Psoas muscle (tissue), 8 donors: ENCODE data around the gene PTPRG. TPM values are rescaled to one million over a fixed set of nuclear protein-coding genes. Genes with fewer than 3 reads are reported as not detected.

Source experiments
- ATAC-seq, 4 donors: fragments of 200-7000 bp; cut with Tn5 transposase; one replicate each; pipeline ENCODE4 v1.9.1; 2020; ENCODE audit warnings: moderate library complexity in 3 of 4, mild to moderate bottlenecking in 2 of 4
- DNase-seq, 2 donors: peaks; one replicate each; pipeline ENCODE4 v3.0.0-alpha.2; 2020
- H3K27ac ChIP-seq: fragments of 200-600 bp; one replicate; pipeline ENCODE4 v1.8.0; 2022
- H3K27me3 ChIP-seq, 3 donors: fragments of 200-600 bp in 1 of 3; one replicate each; pipeline versions ENCODE4 v1.6.1 to v1.8.0; 2013 to 2022; ENCODE audit warnings: low read length in 2 of 3, mild to moderate bottlenecking in 2 of 3, moderate library complexity in 1 of 3; ENCODE audit not compliant: insufficient read depth in 3 of 3
- H3K36me3 ChIP-seq, 2 donors: fragments of 200-600 bp in 1 of 2; one replicate each; pipeline versions ENCODE4 v1.6.1 to v1.8.0; 2013 to 2022; ENCODE audit warnings: low read depth in 1 of 2, mild to moderate bottlenecking in 1 of 2, moderate library complexity in 1 of 2; ENCODE audit not compliant: insufficient read depth in 1 of 2
- H3K4me1 ChIP-seq: fragments of 200-600 bp; one replicate; pipeline ENCODE4 v1.8.0; 2022
- H3K4me3 ChIP-seq: fragments of 200-600 bp; one replicate; pipeline ENCODE4 v1.8.0; 2022; ENCODE audit warnings: mild to moderate bottlenecking
- H3K9me3 ChIP-seq: fragments of 200-600 bp; one replicate; pipeline ENCODE4 v1.8.0; 2022
- WGBS, 3 donors: extraction: QIAGEN DNeasy Blood & Tissue Kit; methylation state at CpG; one replicate each; pipeline versions ENCODE4 v1.1.6 to v1.1.7; 2013; 5-methylcytosine and 5-hydroxymethylcytosine counted together
- intact Hi-C, 2 donors: fragments of 100-400 bp; cut with DNase I; formaldehyde crosslinking; loops; one replicate each; pipeline versions ENCODE4 v1.11.0 to v1.14.2; 2022
- long read RNA-seq, 2 donors: library from polyadenylated mRNA; unstranded; transcript quantifications; one replicate each; pipeline ENCODE4 v2.0.0, GENCODE V29; 2021
- polyA plus RNA-seq, 3 donors: library from polyadenylated mRNA; stranded (reverse); fragments of 200-250 nt; gene quantifications; one replicate each; pipeline ENCODE4 v1.2.3, GENCODE V29; 2013
- total RNA-seq, 4 donors: library from RNA; stranded (reverse); fragmentation: NEBNext Ultra II Directional in 2 of 4; extraction: Animal tissue kit (Norgen Biotek cat#: 25700) in 2 of 4; gene quantifications; one replicate each; pipeline versions ENCODE4 v1.2.1 to v1.2.4, GENCODE V29; 2021 to 2023
- TF ChIP-seq, protein P1 (sequence below): fragments of 200-600 bp; IDR thresholded peaks from one replicate; pipeline ENCODE4 v1.8.0; 2022; ENCODE audit warnings: antibody characterized with exemption
- donor health status: healthy with polysubstance abuse.
- donor health status: DM: no; HTN: no; CAD: no; lungs with moderate emphysema.
- donor health status: Bipolar disorder and iron deficiency.
- donor health status: healthy.
- donor health status: DM: yes; HTN: yes; CAD: no.
- donor health status: DM: no; HTN: no; CAD: no.
- donor health status: DM: no; HTN: no; CAD: no.
- donor health status: DM: yes; HTN: yes; CAD: no.

PTPRG gene
- total RNA-seq: 10 to 100 TPM; 12.6 to 29.5 (median 18.6) TPM
- 10 to 100 TPM in 1 of 3 donors, 1 to 10 TPM in 2; 4.5 to 10.8 (median 5.3) TPM for polyA plus RNA-seq
- long read RNA-seq, donor 1, partial matches to known transcripts: 2 of 4 reads
- long read RNA-seq, donor 1, other reads (novel, unspliced or antisense): 2 of 4 reads
- long read RNA-seq, donor 2, partial matches to known transcripts: 7 of 15 reads
- long read RNA-seq, donor 2, other reads (novel, unspliced or antisense): 8 of 15 reads

DNA sequence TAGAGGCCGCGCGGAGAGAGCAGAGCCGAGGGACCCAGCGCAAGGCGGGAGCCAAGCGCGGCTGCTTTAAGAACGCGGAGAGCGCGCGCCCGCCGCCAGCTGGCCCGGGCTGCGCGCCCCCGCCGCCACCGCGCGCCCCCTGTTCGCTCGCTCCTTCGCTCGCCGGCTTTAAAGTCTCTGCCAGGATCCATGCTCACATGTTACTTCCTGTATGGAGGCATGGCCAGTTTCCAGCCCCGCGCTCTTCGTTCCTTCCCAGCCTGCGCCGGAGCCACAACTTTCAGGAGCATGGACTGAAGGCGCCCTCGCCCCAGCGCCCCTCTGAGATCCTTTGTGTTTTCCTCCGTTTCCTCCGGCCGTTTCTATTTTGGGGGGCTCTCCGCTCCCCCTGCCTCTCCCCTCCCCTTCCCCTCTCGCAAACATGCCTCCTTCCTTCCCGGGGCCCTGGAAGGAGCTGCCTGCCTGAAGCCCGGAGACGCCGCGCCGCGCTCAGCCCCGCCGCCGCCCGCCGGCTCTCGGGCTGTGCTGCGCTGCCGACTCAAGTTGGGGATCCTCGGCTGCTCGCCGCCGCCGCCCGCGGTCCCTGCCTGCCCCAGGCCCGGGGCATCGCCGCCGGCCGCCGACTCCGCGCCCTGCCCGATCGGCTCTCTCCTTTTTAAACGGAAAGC is at the start of gene PTPRG:
Gene PTPRG (plus strand): TSS at position 198 of the 668 bp plus-strand sequence. CDS start 717 bp downstream, outside the sequence.
- ATAC-seq (peak; percentile 83 to 88 (median 86)), DNase-seq (peak; percentile 89 to 95)
- peak within 1 kb of the TSS; percentile 96 for H3K4me3 ChIP-seq
- peaks cover 18% of the 10 kb centered on the region for H3K9me3 ChIP-seq
- H3K4me1 ChIP-seq: peaks cover 10% of the 10 kb centered on the region
- TF ChIP-seq, protein P1, sequence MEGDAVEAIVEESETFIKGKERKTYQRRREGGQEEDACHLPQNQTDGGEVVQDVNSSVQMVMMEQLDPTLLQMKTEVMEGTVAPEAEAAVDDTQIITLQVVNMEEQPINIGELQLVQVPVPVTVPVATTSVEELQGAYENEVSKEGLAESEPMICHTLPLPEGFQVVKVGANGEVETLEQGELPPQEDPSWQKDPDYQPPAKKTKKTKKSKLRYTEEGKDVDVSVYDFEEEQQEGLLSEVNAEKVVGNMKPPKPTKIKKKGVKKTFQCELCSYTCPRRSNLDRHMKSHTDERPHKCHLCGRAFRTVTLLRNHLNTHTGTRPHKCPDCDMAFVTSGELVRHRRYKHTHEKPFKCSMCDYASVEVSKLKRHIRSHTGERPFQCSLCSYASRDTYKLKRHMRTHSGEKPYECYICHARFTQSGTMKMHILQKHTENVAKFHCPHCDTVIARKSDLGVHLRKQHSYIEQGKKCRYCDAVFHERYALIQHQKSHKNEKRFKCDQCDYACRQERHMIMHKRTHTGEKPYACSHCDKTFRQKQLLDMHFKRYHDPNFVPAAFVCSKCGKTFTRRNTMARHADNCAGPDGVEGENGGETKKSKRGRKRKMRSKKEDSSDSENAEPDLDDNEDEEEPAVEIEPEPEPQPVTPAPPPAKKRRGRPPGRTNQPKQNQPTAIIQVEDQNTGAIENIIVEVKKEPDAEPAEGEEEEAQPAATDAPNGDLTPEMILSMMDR: no peak
- 0 to 1% (median 1%) methylated on average over 40 to 74 of the region's 74 CpGs for WGBS, 3 donors
- no peaks in the 10 kb centered on the region for H3K36me3 ChIP-seq
- intact Hi-C loops: loop anchor here (2.0 to 10.0 kb wide), 6 partner anchors 123 to 626 kb away; no protein-coding TSS in a partner anchor
- H3K27ac ChIP-seq: peak within 1 kb of the TSS; percentile 97
- no peaks in the 10 kb centered on the region for H3K27me3 ChIP-seq

DNA sequence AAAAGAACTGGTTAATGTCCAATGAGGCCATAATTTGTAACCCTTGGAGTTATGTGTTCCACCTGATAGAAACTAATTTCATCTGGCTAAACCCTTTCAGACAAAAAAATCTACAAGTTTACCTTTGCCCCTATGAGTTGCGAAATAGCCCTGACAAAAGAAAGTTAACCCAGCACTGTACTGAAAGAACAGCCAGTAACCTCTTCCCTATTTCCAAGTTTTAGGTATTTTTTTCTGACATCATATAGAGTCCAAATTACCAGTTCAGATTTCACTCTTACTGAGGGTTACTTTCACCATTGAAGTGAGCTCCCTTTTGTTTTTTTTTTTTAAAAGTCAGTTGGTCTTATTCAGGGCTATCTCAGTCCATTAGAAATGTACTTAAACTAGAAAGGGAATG is 42.8 kb upstream of the PTPRG start:
- no peaks in the 10 kb centered on the region for H3K9me3 ChIP-seq
- no peaks in the 10 kb centered on the region for H3K27me3 ChIP-seq
- TF ChIP-seq, protein P1: no peak
- H3K27ac ChIP-seq: no peak overlapping the region
- DNase-seq: no peak
- no peak for ATAC-seq
- no peaks in the 10 kb centered on the region for H3K36me3 ChIP-seq
- WGBS, 3 donors: 95 to 97% (median 97%) methylated on average over 1 of the region's 1 CpG
- intact Hi-C loops: no loop called here
- H3K4me1 ChIP-seq: no peaks in the 10 kb centered on the region
- no peak overlapping the region for H3K4me3 ChIP-seq

DNA sequence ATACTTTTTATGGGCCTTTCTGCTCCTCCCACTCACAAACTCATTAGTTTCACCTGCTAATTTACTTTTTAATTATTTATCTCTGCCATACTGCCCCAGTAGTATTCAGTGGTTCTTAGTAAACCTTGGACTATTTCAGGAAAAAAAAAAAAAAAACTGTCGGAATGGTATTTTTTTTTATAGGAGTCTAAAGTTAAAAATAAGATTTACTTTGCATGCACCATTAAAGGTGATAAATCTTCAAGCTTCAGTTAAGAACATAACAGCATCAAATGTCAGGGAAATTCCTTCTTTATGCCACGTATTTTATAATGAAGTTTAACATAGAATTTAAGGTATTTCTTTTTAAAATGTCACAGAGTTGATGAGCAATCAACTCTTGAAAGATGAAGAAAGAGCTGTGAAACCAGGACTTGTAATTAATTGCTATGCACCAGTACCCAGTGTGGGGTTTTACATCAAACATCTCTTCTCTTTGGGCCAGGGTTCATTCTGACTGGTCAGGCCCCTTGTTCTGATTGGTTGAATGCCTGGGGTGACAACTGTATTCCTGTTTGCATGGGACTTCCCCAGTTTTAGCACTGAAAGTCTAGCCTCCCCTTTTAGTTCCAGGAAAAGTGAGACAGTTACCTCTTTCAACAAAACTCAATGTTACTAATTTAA is 40.3 kb upstream of the PTPRG start:
- H3K9me3 ChIP-seq: no peaks in the 10 kb centered on the region
- H3K27ac ChIP-seq: no peak overlapping the region
- WGBS, 3 donors: 66 to 78% (median 76%) methylated on average over 2 of the region's 2 CpGs
- no peaks in the 10 kb centered on the region for H3K36me3 ChIP-seq
- TF ChIP-seq, protein P1: no peak
- ATAC-seq (no peak), DNase-seq (no peak)
- H3K4me1 ChIP-seq: no peaks in the 10 kb centered on the region
- intact Hi-C loops: no loop called here
- H3K27me3 ChIP-seq: no peaks in the 10 kb centered on the region
- H3K4me3 ChIP-seq: no peak overlapping the region

DNA sequence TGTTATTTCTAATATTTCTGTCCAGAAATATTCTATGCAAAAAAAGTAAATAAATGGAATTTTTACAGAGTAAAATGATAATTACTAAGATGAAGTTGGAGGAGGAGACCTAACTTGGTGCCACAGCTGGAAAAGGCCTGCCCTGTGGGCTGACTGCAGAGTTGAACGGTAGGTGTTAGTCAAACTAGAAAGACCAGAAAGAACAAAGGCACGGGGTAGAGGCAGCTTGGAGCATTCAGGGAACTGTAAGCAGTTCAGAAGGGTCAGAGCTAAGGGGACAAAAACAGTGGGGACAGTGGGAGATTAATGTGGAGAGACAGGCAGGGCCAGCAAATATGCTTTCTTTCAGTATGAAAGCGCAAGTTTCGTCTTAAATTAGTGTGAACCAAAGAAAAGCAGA is 39.3 kb upstream of the PTPRG start:
- intact Hi-C loops: no loop called here
- TF ChIP-seq, protein P1: no peak
- Histone ChIP-seq H3K9me3 (no peaks in the 10 kb centered on the region), H3K4me1 (no peaks in the 10 kb centered on the region), H3K27ac (no peak overlapping the region), H3K4me3 (no peak overlapping the region), H3K36me3 (no peaks in the 10 kb centered on the region), H3K27me3 (no peaks in the 10 kb centered on the region)
- 58 to 79% (median 61%) methylated on average over 4 of the region's 4 CpGs for WGBS, 3 donors
- no peak for ATAC-seq
- no peak for DNase-seq
